ENCODE results near the gene NRDE2. TPM values are rescaled to one million over a fixed set of nuclear protein-coding genes. Genes with fewer than 3 reads are reported as not detected.
"Not testable (repeated sequence)": the region's sequence is repeated elsewhere in the genome, so short reads cannot be mapped to it uniquely, and the experiment has no call there.

Gene NRDE2
- total RNA-seq, 1 donor: 11.2 TPM

DNA sequence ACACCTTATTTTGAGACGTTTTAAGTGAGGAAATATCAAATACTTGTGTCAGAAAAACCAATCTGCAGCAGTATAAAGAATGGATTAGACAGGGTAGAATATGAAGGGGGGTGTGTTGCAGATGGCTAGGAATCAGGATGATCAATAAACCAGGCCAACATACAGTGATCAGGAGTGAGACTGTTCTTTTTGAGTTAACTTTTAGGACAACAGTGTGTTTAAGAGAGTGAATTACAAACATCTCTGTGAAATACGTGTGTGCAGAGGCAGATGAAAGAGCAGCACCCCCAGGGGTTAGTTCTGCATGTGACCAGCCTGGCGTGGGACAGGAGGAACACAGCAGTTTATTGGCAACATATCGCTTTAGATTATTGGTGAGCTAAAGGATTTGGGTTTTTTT lies 10.6 kb upstream of the NRDE2 start:
- TF ChIP-seq CTCF (IDR thresholded peaks at IDR 0.05; ENCODE audit: insufficient read depth, low read length): no peak
- H3K4me3 ChIP-seq (ENCODE audit: low read depth, low read length): no peak overlapping the region
- DNase-seq (ENCODE audit: low read depth): no peak

DNA sequence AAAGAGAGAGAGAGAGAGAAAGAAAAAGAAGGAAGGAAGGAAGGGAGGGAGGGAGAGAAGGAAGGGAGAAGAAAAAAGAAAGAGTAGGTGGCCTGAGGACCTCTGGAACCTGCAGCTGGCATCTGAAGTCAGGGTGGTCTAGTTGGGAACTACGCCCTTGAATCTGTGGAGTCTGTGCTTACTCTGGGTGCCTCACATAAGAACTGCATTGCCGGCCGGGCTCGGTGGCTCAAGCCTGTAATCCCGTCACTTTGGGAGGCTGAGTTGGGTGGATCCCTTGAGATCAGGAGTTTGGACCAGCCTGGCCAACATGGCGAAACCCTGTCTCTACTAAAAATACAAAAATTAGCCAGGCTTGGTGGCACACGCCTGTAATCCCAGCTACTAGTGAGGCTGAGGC lies 10.0 kb upstream of the NRDE2 start:
- no peak overlapping the region for H3K4me3 ChIP-seq (ENCODE audit: low read depth, low read length)
- no peak for DNase-seq (ENCODE audit: low read depth)
- no peak for TF ChIP-seq CTCF (IDR thresholded peaks at IDR 0.05; ENCODE audit: insufficient read depth, low read length)

GRCh38 chr14:90341232-90341631 lies 9.5 kb upstream of the NRDE2 start:
- not testable (repeated sequence) for H3K4me3 ChIP-seq (ENCODE audit: low read depth, low read length); DNase-seq (ENCODE audit: low read depth)

DNA sequence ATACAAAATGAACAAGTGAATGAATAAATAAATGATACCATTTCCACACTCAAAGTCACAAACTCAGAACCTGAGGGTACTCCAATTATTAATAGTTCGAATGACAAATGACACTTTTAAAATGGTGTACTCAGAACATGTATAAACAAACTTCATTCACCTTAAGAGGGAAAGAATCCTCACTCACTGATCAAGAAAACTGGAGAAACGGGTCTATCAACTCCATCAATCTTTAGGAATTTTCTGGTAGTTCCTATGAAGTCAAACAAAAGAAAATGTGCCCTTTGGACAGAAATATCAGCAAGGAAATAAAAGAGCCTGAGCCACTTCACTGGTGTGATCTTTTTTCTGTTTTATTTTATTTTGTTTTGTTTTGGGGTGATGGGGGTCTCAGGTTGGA lies 5.2 kb upstream of the NRDE2 start:
- no peak for DNase-seq (ENCODE audit: low read depth)
- no peak overlapping the region for H3K4me3 ChIP-seq (ENCODE audit: low read depth, low read length)
- no peak for TF ChIP-seq CTCF (IDR thresholded peaks at IDR 0.05; ENCODE audit: insufficient read depth, low read length)

DNA sequence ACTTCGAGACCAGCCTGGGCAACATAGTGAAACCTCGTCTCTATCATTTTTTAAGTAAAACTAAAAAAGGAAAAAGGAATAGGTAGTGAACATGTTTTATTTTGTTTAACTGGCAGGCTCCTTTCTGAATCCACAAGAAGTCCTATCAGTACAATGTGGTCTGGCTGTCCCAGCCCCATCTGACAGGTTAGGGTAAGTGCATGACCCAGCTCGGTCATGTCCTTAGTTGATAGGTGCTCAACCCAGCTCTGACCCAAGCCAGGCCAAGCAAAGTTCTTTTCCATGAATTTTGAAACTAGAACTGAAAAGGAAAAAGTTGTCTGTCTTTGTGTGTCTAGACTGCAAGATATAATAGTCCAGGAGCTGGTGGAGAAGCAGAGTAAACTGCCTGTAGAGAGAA lies 4.7 kb upstream of the NRDE2 start:
- no peak for DNase-seq (ENCODE audit: low read depth)
- no peak for TF ChIP-seq CTCF (IDR thresholded peaks at IDR 0.05; ENCODE audit: insufficient read depth, low read length)
- H3K4me3 ChIP-seq (ENCODE audit: low read depth, low read length): no peak overlapping the region

- DNase-seq (ENCODE audit: low read depth): no peak
- H3K4me3 ChIP-seq (ENCODE audit: low read depth, low read length): peak overlapping the region; percentile 55
- no peak for TF ChIP-seq CTCF (IDR thresholded peaks at IDR 0.05; ENCODE audit: insufficient read depth, low read length)
Measured at GRCh38 chr14:90332271-90332584, 487 bp upstream of the NRDE2 start.

- no peak for TF ChIP-seq CTCF (IDR thresholded peaks at IDR 0.05; ENCODE audit: insufficient read depth, low read length)
- H3K4me3 ChIP-seq (ENCODE audit: low read depth, low read length): peak overlapping the region; percentile 77
- no peak for DNase-seq (ENCODE audit: low read depth)
Measured at GRCh38 chr14:90330203-90331196, 1.2 kb downstream of the NRDE2 start.
